ENCODE data around the gene TMEM163.

Gene TMEM163

GRCh38 chr2:134458950-134459349 lies 259.9 kb downstream of the TMEM163 start (continued):
- TF ChIP-seq ZNF514 (tag by site-specific recombination; IDR thresholded peaks at IDR 0.05) = no peak
- TF ChIP-seq RBAK (tag by site-specific recombination; IDR thresholded peaks at IDR 0.05) = no peak
- no peak for TF ChIP-seq KLF8 (tag by site-specific recombination; IDR thresholded peaks at IDR 0.05)
- TF ChIP-seq ZNF626 (tag by site-specific recombination; IDR thresholded peaks at IDR 0.05) = no peak
- no peak for TF ChIP-seq ZNF169 (tag by site-specific recombination; IDR thresholded peaks at IDR 0.05)
- TF ChIP-seq ZNF830 (tag by site-specific recombination; IDR thresholded peaks at IDR 0.05; ENCODE audit: low read depth) = no peak

- CTCF ChIA-PET = interaction anchor here (0.6 kb wide), 2 partner anchors 430 to 441 kb away, joined by 3 read pairs; no protein-coding TSS in a partner anchor
- TF ChIP-seq ZNF280D (tag by site-specific recombination; IDR thresholded peaks at IDR 0.05) (no peak), ZNF488 (tag by site-specific recombination; IDR thresholded peaks at IDR 0.05) (no peak), ZNF645 (tag by site-specific recombination; IDR thresholded peaks at IDR 0.05) (no peak), IKZF3 (tag by site-specific recombination; IDR thresholded peaks at IDR 0.05) (no peak), ZNF280C (tag by site-specific recombination; IDR thresholded peaks at IDR 0.05) (no peak), ZNF157 (tag by site-specific recombination; IDR thresholded peaks at IDR 0.05) (no peak), ZNF514 (tag by site-specific recombination; IDR thresholded peaks at IDR 0.05) (no peak), FEZF1 (tag by site-specific recombination; IDR thresholded peaks at IDR 0.05) (no peak), ZNF341 (tag by site-specific recombination; IDR thresholded peaks at IDR 0.05; ENCODE audit: low read depth) (no peak), ZNF121 (tag by site-specific recombination; IDR thresholded peaks at IDR 0.05) (no peak), ZNF626 (tag by site-specific recombination; IDR thresholded peaks at IDR 0.05) (no peak), ZNF629 (tag by site-specific recombination; IDR thresholded peaks at IDR 0.05) (no peak), ZNF776 (tag by site-specific recombination; IDR thresholded peaks at IDR 0.05; ENCODE audit: borderline replicate concordance) (no peak), ZNF501 (tag by site-specific recombination; IDR thresholded peaks at IDR 0.05) (no peak), ZNF10 (tag by site-specific recombination; IDR thresholded peaks at IDR 0.05) (no peak), ZBTB1 (tag by site-specific recombination; IDR thresholded peaks at IDR 0.05) (no peak), ZNF623 (tag by site-specific recombination; IDR thresholded peaks at IDR 0.05) (no peak), ZNF701 (tag by site-specific recombination; IDR thresholded peaks at IDR 0.05) (no peak), ZSCAN30 (tag by site-specific recombination; IDR thresholded peaks at IDR 0.05) (no peak), PRDM10 (tag by site-specific recombination; IDR thresholded peaks at IDR 0.05) (no peak)
- Histone ChIP-seq H3K4me3 (ENCODE audit: low read depth, low read length) (no peak overlapping the region), H3K36me3 (ENCODE audit: control insufficient read depth in 2 of 2, insufficient read depth in 1 of 2, low read length in 2 of 2) (peaks cover 0 to 25% of the 10 kb centered on the region in 2 experiments; a peak in 1 of 3 replicates), H3K4me1 (ENCODE audit: control insufficient read depth, insufficient read depth, low read length) (no peaks in the 10 kb centered on the region), H3K9me3 (ENCODE audit: control insufficient read depth, insufficient read depth, low read depth, low read length) (no peaks in the 10 kb centered on the region), H3K27ac (ENCODE audit: extremely low read depth, low read depth, low read length) (no peak overlapping the region)
- POLR2A ChIA-PET = no interaction called here
Observed at GRCh38 chr2:134458473-134458853, 260.3 kb downstream of the TMEM163 start.
